PFSK-1 (cell line): ENCODE data around the gene C1orf21.

Experiments
- FOXP2 ChIP-seq: optimal IDR thresholded peaks from 2 replicates; pipeline ENCODE3; 2011; ENCODE audit warnings: borderline replicate concordance, control low read depth, inconsistent platforms; ENCODE audit not compliant: insufficient read depth; ENCODE audit errors: extremely low read length, extremely low read depth
- POLR2AphosphoS5 ChIP-seq: IDR thresholded peaks from 2 replicates; pipeline ENCODE4 v1.6.1; 2012; ENCODE audit warnings: low read depth, mild to moderate bottlenecking, control low read depth, low read length, moderate library complexity
- SIN3A ChIP-seq: IDR thresholded peaks from 2 replicates; pipeline ENCODE4 v1.6.1; 2012; ENCODE audit warnings: mild to moderate bottlenecking, low read length, moderate library complexity, borderline replicate concordance; ENCODE audit not compliant: insufficient read depth
- TAF1 ChIP-seq: IDR thresholded peaks from 2 replicates; pipeline ENCODE4 v1.6.1; 2012; ENCODE audit warnings: low read length, control low read depth, borderline replicate concordance; ENCODE audit not compliant: insufficient read depth
- TF ChIP-seq, protein P1 (sequence below), 2 experiments: IDR thresholded peaks; 2 replicates each; pipeline versions ENCODE4 v1.6.1 to v1.8.0; 2011 to 2012; ENCODE audit warnings: low read depth in 2 of 2, low read length in 2 of 2, control low read depth in 1 of 2, inconsistent platforms in 1 of 2, mild to moderate bottlenecking in 1 of 2, moderate library complexity in 1 of 2; ENCODE audit not compliant: insufficient read depth in 1 of 2

DNA sequence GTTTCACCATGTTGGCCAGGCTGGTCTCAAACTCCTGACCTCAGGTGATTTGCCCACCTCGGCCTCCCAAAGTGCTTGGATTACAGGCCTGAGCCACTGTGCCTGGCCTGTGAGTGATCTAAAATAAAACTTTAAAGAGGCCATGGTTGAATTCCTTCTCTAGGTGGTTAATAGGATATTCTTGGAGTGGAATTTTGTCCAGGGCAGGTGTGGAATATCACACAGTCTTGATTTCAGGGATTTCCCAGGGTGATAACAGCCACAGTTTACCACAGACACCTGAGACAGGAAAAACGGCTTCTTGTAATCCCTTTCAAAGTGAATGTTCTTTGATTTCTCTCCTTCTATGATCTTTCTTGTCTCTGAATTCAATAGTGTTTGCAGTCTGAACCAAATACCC is 32.1 kb upstream of the C1orf21 start:
- no peak for TF ChIP-seq POLR2AphosphoS5
- TF ChIP-seq SIN3A, result no peak
- TF ChIP-seq, protein P1, sequence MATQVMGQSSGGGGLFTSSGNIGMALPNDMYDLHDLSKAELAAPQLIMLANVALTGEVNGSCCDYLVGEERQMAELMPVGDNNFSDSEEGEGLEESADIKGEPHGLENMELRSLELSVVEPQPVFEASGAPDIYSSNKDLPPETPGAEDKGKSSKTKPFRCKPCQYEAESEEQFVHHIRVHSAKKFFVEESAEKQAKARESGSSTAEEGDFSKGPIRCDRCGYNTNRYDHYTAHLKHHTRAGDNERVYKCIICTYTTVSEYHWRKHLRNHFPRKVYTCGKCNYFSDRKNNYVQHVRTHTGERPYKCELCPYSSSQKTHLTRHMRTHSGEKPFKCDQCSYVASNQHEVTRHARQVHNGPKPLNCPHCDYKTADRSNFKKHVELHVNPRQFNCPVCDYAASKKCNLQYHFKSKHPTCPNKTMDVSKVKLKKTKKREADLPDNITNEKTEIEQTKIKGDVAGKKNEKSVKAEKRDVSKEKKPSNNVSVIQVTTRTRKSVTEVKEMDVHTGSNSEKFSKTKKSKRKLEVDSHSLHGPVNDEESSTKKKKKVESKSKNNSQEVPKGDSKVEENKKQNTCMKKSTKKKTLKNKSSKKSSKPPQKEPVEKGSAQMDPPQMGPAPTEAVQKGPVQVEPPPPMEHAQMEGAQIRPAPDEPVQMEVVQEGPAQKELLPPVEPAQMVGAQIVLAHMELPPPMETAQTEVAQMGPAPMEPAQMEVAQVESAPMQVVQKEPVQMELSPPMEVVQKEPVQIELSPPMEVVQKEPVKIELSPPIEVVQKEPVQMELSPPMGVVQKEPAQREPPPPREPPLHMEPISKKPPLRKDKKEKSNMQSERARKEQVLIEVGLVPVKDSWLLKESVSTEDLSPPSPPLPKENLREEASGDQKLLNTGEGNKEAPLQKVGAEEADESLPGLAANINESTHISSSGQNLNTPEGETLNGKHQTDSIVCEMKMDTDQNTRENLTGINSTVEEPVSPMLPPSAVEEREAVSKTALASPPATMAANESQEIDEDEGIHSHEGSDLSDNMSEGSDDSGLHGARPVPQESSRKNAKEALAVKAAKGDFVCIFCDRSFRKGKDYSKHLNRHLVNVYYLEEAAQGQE (IDR thresholded peaks at IDR 0.05; ENCODE audit: insufficient read depth in 1 of 2, low read depth in 2 of 2, low read length in 2 of 2), result no peak
- TF ChIP-seq TAF1, result no peak
- TF ChIP-seq FOXP2, result no peak
